ENCODE data around the gene TRIM37.
"Not testable (repeated sequence)": the region's sequence is repeated elsewhere in the genome, so short reads cannot be mapped to it uniquely, and the experiment has no call there.

The TRIM37 gene

DNA sequence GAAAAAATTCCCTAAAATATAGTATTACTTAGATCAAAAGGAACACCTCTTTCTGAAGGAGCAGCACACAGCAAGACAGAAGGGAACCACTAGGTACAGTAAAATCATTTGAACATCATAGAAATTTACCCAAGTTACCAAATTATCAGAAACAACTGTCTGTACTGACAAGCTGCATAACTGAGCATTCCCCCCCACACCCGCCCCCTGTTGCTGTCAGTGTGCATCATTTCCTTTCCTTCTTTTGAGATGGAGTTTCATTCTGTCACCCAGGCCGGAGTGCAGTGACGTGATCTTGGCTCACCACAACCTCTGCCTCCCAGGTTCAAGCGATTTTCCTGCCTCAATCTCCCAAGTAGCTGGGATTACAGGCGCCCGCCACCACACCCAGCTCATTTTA is 120.7 kb downstream of the TRIM37 start:
- no peak for DNase-seq

- DNase-seq: no peak
These were observed 121.3 kb downstream of the TRIM37 start for GRCh38 chr17:58985367-58985766.

DNA sequence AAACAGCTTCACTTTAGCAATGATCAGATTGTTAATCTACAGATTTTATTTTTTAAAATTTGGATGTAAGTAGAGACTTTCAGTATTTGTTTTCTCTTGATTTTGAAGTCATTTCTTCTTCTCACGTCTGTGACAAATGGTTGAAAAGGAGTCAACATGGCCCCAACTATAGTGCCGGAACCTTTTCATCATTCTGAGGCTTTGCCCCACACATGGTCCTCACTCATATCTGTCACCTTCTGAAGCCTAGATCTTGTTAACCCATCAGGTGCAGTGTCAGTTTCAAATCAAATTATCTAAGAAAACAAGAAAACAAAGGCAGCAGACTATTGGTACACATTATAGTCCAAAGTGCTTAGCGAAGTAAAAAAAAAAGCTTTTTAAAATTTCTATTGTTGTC is 124.1 kb downstream of the TRIM37 start:
- no peak for DNase-seq

DNA sequence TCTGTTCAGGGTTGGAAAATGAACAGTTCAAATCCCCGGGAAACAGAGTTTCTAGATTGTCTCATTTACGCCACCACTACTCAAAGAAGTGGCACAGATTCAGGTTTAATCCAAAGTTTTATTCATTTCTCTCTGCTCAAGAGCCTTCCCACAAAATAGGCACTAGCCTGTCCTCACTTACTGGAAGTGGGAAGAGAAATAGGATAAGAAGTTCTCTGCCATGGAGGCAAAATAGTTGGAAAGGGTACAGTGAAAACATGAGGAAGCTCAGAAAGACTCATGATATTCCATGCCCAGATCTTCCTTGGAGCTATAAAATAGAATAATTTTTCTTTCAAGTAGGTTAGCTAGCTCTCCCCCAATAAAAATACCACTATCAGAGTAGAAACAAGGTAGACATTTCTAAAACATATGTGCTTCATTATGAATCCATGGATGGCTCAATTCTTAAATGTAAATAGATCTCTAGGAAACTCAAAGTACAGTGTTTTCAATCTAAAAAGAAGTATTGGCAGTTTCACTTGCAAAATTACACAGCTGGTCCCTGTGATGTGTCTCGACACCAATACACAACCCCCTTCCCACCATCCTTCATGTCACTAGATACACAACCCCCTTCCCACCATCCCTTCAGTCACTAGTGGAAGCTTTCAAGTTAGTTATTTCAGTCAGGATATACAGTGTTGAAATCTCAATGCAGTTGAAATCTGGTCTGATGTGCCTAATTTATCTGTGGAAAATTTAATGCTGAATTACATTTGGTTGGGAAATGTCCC is 125.8 kb downstream of the TRIM37 start:
- DNase-seq: no peak

GRCh38 chr17:58976541-58976940 is 130.1 kb downstream of the TRIM37 start:
- no peak for DNase-seq

- DNase-seq: no peak
These were observed 132.3 kb downstream of the TRIM37 start for GRCh38 chr17:58974354-58974753.

- no peak for DNase-seq
These were observed 135.8 kb downstream of the TRIM37 start for GRCh38 chr17:58970609-58971450.

GRCh38 chr17:58969612-58970011 is 137.1 kb downstream of the TRIM37 start:
- no peak for DNase-seq

GRCh38 chr17:58969156-58969555 is 137.5 kb downstream of the TRIM37 start:
- no peak for DNase-seq

- no peak for DNase-seq
These were observed 138.1 kb downstream of the TRIM37 start for GRCh38 chr17:58968426-58969061.

DNA sequence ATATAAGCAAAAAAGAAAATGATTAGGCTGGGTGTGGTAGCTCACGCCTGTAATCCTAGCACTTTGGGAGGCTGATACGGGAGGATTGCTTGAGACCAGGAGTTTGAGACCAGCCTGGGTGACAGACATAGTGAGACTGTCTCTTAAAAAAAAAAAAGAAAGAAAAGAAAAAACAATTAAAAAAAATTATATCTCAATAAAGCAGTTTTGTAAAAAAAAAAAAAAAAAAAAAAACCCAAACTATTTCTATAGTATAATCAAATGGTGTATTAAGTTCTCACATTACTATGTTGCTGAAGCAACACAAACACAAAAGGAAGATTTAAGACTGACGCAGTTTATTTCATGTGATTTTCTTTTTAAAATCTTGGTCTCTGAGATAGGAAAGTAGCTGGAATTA is 140.5 kb downstream of the TRIM37 start:
- no peak for DNase-seq

- no peak for DNase-seq
These were observed 141.5 kb downstream of the TRIM37 start for GRCh38 chr17:58965221-58965620.

DNA sequence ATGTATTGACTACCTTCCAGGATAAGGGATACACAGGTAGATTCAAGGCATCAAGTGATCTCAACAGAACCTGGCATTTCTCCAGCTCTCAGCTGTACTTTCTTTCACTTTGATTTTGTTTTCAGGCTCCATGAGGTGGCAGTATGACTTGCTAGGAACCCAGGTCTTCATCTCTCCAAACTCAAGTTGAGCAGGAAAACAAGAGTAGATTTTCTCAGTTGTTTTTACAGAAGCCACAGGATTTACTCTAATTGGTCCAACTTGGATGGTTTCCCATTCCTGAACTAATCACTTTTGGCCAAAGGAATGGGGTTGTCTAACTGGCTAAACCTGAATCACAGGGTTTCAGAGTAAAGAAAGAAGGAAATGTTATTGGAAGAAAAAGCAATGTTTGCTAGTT is 146.6 kb downstream of the TRIM37 start:
- DNase-seq: no peak

DNA sequence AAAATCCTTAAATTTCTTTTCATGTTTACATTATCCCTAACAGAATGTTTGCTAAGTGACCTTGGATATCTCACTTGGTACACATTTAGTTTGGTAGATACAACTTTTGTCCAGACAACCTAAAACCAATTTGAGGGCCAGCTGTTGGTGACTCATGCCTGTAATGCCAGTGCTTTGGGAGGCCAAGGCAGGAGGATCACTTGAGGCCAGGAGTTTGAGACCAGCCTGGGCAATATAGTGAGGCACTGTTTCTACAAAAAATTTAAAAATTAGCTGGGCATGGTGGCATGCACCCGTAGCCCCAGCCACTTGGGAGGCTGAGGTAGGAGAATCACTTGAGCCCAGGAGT is 149.0 kb downstream of the TRIM37 start:
- DNase-seq: not testable (repeated sequence)

GRCh38 chr17:58956997-58957724 is 149.5 kb downstream of the TRIM37 start:
- no peak for DNase-seq

GRCh38 chr17:58954358-58954757 is 152.3 kb downstream of the TRIM37 start:
- not testable (repeated sequence) for DNase-seq

DNA sequence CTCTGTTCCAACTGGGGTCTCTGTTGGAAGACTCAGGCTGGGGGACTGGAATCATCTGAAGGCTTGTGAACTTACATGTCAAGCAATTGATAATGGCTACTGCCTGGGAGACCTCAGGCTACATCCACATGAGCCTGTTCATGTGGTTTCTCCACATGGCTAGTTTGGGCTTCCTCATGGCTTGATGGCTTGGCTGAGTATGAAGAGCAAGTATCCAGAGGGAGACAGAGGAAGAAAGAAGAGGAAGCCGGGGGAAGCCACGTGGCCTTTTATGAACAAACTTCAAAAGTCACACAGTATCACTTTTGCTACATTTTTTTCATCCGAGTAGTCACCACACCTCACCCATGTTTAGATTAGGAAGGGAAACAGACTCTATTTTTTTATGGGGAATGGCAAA is 158.9 kb downstream of the TRIM37 start:
- no peak for DNase-seq

- no peak for DNase-seq
These were observed 159.3 kb downstream of the TRIM37 start for GRCh38 chr17:58947411-58947810.

- no peak for DNase-seq
These were observed 162.5 kb downstream of the TRIM37 start for GRCh38 chr17:58944166-58944565.

DNA sequence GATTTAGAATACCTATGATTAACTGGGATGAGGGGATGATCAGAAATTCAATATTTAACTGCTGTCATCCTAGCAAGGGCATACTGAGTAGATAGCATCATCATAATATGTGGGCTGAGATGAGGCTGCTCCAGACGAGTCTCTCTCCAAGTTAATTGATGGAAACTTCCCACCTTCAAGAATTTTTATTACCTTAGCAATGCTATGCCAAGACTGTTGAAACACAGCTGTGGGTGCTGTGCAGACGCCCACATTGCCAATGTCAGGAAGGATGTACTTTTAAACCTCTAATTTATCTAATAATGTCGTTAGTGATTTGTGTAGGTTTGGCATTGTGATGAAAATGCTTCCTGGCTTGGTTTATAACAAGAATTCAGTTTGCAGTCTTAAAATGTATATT is 170.4 kb downstream of the TRIM37 start:
- no peak for DNase-seq

- DNase-seq: no peak
These were observed 173.7 kb downstream of the TRIM37 start for GRCh38 chr17:58932956-58933355.

All from midbrain (tissue), 1 donor.